ENCODE data around the gene LHFPL6.

Gene LHFPL6

GRCh38 chr13:39376076-39376475, 226.9 kb downstream of the LHFPL6 start:
- Mint-ChIP-seq H3K4me1 (no peaks in the 10 kb centered on the region), H3K27ac (ENCODE audit: low read depth) (no peak overlapping the region), H3K4me3 (no peak overlapping the region), H3K36me3 (ENCODE audit: insufficient read depth) (no peaks in the 10 kb centered on the region), H3K9me3 (no peaks in the 10 kb centered on the region), H3K27me3 (peaks cover 8% of the 10 kb centered on the region)
- DNase-seq (ENCODE audit: low spot score in 2 of 2) (no peak), ATAC-seq (replicated peaks; ENCODE audit: extremely low read depth, poor library complexity, severe bottlenecking) (no peak)

GRCh38 chr13:39375601-39376000, 227.4 kb downstream of the LHFPL6 start:
- no peak overlapping the region for H3K27ac Mint-ChIP-seq (ENCODE audit: low read depth)
- H3K4me1 Mint-ChIP-seq, result no peaks in the 10 kb centered on the region
- H3K4me3 Mint-ChIP-seq, result no peak overlapping the region
- no peaks in the 10 kb centered on the region for H3K36me3 Mint-ChIP-seq (ENCODE audit: insufficient read depth)
- no peak for ATAC-seq (replicated peaks; ENCODE audit: extremely low read depth, poor library complexity, severe bottlenecking)
- DNase-seq (ENCODE audit: low spot score in 2 of 2), result no peak
- no peaks in the 10 kb centered on the region for H3K9me3 Mint-ChIP-seq
- H3K27me3 Mint-ChIP-seq, result peaks cover 8% of the 10 kb centered on the region

- DNase-seq (ENCODE audit: low spot score in 2 of 2), result no peak
- no peak for ATAC-seq (replicated peaks; ENCODE audit: extremely low read depth, poor library complexity, severe bottlenecking)
- H3K27ac Mint-ChIP-seq (ENCODE audit: low read depth), result no peak overlapping the region
- no peaks in the 10 kb centered on the region for H3K36me3 Mint-ChIP-seq (ENCODE audit: insufficient read depth)
- H3K27me3 Mint-ChIP-seq, result peaks cover 8% of the 10 kb centered on the region
- H3K4me1 Mint-ChIP-seq, result no peaks in the 10 kb centered on the region
- H3K9me3 Mint-ChIP-seq, result no peaks in the 10 kb centered on the region
- H3K4me3 Mint-ChIP-seq, result no peak overlapping the region
These were observed 228.2 kb downstream of the LHFPL6 start for GRCh38 chr13:39374741-39375189.

GRCh38 chr13:39373145-39373544, 229.8 kb downstream of the LHFPL6 start:
- no peaks in the 10 kb centered on the region for H3K36me3 Mint-ChIP-seq (ENCODE audit: insufficient read depth)
- peaks cover 8% of the 10 kb centered on the region for H3K27me3 Mint-ChIP-seq
- H3K4me3 Mint-ChIP-seq, result no peak overlapping the region
- DNase-seq (ENCODE audit: low spot score in 2 of 2) (no peak), ATAC-seq (replicated peaks; ENCODE audit: extremely low read depth, poor library complexity, severe bottlenecking) (no peak)
- H3K9me3 Mint-ChIP-seq, result no peaks in the 10 kb centered on the region
- H3K27ac Mint-ChIP-seq (ENCODE audit: low read depth), result no peak overlapping the region
- no peaks in the 10 kb centered on the region for H3K4me1 Mint-ChIP-seq

GRCh38 chr13:39371706-39372105, 231.3 kb downstream of the LHFPL6 start:
- no peak overlapping the region for H3K4me3 Mint-ChIP-seq
- no peak overlapping the region for H3K27ac Mint-ChIP-seq (ENCODE audit: low read depth)
- no peak for ATAC-seq (replicated peaks; ENCODE audit: extremely low read depth, poor library complexity, severe bottlenecking)
- peaks cover 8% of the 10 kb centered on the region for H3K27me3 Mint-ChIP-seq
- DNase-seq (ENCODE audit: low spot score in 2 of 2), result no peak
- no peaks in the 10 kb centered on the region for H3K9me3 Mint-ChIP-seq
- H3K4me1 Mint-ChIP-seq, result no peaks in the 10 kb centered on the region
- H3K36me3 Mint-ChIP-seq (ENCODE audit: insufficient read depth), result no peaks in the 10 kb centered on the region

- Mint-ChIP-seq H3K4me3 (no peak overlapping the region), H3K36me3 (ENCODE audit: insufficient read depth) (no peaks in the 10 kb centered on the region), H3K4me1 (no peaks in the 10 kb centered on the region), H3K27ac (ENCODE audit: low read depth) (no peak overlapping the region), H3K27me3 (peaks cover 9% of the 10 kb centered on the region), H3K9me3 (no peaks in the 10 kb centered on the region)
- DNase-seq (ENCODE audit: low spot score in 2 of 2), result no peak
- no peak for ATAC-seq (replicated peaks; ENCODE audit: extremely low read depth, poor library complexity, severe bottlenecking)
These were observed 232.4 kb downstream of the LHFPL6 start for GRCh38 chr13:39370554-39370953.

- ATAC-seq (replicated peaks; ENCODE audit: extremely low read depth, poor library complexity, severe bottlenecking), result no peak
- Mint-ChIP-seq H3K27me3 (peaks cover 9% of the 10 kb centered on the region), H3K36me3 (ENCODE audit: insufficient read depth) (no peaks in the 10 kb centered on the region), H3K27ac (ENCODE audit: low read depth) (no peak overlapping the region), H3K4me3 (no peak overlapping the region), H3K9me3 (no peaks in the 10 kb centered on the region), H3K4me1 (no peaks in the 10 kb centered on the region)
- no peak for DNase-seq (ENCODE audit: low spot score in 2 of 2)
These were observed 232.9 kb downstream of the LHFPL6 start for GRCh38 chr13:39370048-39370447.

- H3K4me3 Mint-ChIP-seq, result no peak overlapping the region
- H3K4me1 Mint-ChIP-seq, result no peaks in the 10 kb centered on the region
- H3K36me3 Mint-ChIP-seq (ENCODE audit: insufficient read depth), result no peaks in the 10 kb centered on the region
- no peaks in the 10 kb centered on the region for H3K9me3 Mint-ChIP-seq
- ATAC-seq (replicated peaks; ENCODE audit: extremely low read depth, poor library complexity, severe bottlenecking), result no peak
- DNase-seq (ENCODE audit: low spot score in 2 of 2), result no peak
- peaks cover 9% of the 10 kb centered on the region for H3K27me3 Mint-ChIP-seq
- H3K27ac Mint-ChIP-seq (ENCODE audit: low read depth), result no peak overlapping the region
These were observed 233.7 kb downstream of the LHFPL6 start for GRCh38 chr13:39369161-39369890.

- DNase-seq (ENCODE audit: low spot score in 2 of 2) (no peak), ATAC-seq (replicated peaks; ENCODE audit: extremely low read depth, poor library complexity, severe bottlenecking) (no peak)
- Mint-ChIP-seq H3K4me1 (no peaks in the 10 kb centered on the region), H3K9me3 (no peaks in the 10 kb centered on the region), H3K36me3 (ENCODE audit: insufficient read depth) (no peaks in the 10 kb centered on the region), H3K27ac (ENCODE audit: low read depth) (no peak overlapping the region), H3K4me3 (no peak overlapping the region), H3K27me3 (peaks cover 9% of the 10 kb centered on the region)
These were observed 237.1 kb downstream of the LHFPL6 start for GRCh38 chr13:39365879-39366278.

GRCh38 chr13:39364947-39365468, 238.0 kb downstream of the LHFPL6 start:
- no peak overlapping the region for H3K27ac Mint-ChIP-seq (ENCODE audit: low read depth)
- H3K27me3 Mint-ChIP-seq, result peaks cover 9% of the 10 kb centered on the region
- ATAC-seq (replicated peaks; ENCODE audit: extremely low read depth, poor library complexity, severe bottlenecking), result no peak
- no peaks in the 10 kb centered on the region for H3K4me1 Mint-ChIP-seq
- H3K36me3 Mint-ChIP-seq (ENCODE audit: insufficient read depth), result no peaks in the 10 kb centered on the region
- no peaks in the 10 kb centered on the region for H3K9me3 Mint-ChIP-seq
- DNase-seq (ENCODE audit: low spot score in 2 of 2), result no peak
- H3K4me3 Mint-ChIP-seq, result no peak overlapping the region

- ATAC-seq (replicated peaks; ENCODE audit: extremely low read depth, poor library complexity, severe bottlenecking) (no peak), DNase-seq (ENCODE audit: low spot score in 2 of 2) (no peak)
- H3K27me3 Mint-ChIP-seq, result peaks cover 9% of the 10 kb centered on the region
- H3K36me3 Mint-ChIP-seq (ENCODE audit: insufficient read depth), result no peaks in the 10 kb centered on the region
- no peak overlapping the region for H3K27ac Mint-ChIP-seq (ENCODE audit: low read depth)
- H3K9me3 Mint-ChIP-seq, result no peaks in the 10 kb centered on the region
- no peak overlapping the region for H3K4me3 Mint-ChIP-seq
- no peaks in the 10 kb centered on the region for H3K4me1 Mint-ChIP-seq
These were observed 239.6 kb downstream of the LHFPL6 start for GRCh38 chr13:39363382-39363772.

GRCh38 chr13:39362652-39363381, 240.2 kb downstream of the LHFPL6 start:
- peaks cover 9% of the 10 kb centered on the region for H3K27me3 Mint-ChIP-seq
- no peaks in the 10 kb centered on the region for H3K9me3 Mint-ChIP-seq
- no peak overlapping the region for H3K4me3 Mint-ChIP-seq
- DNase-seq (ENCODE audit: low spot score in 2 of 2), result no peak
- no peak overlapping the region for H3K27ac Mint-ChIP-seq (ENCODE audit: low read depth)
- H3K36me3 Mint-ChIP-seq (ENCODE audit: insufficient read depth), result no peaks in the 10 kb centered on the region
- H3K4me1 Mint-ChIP-seq, result no peaks in the 10 kb centered on the region
- no peak for ATAC-seq (replicated peaks; ENCODE audit: extremely low read depth, poor library complexity, severe bottlenecking)

- Mint-ChIP-seq H3K27me3 (no peaks in the 10 kb centered on the region), H3K27ac (ENCODE audit: low read depth) (no peak overlapping the region), H3K4me3 (no peak overlapping the region), H3K36me3 (ENCODE audit: insufficient read depth) (no peaks in the 10 kb centered on the region), H3K9me3 (no peaks in the 10 kb centered on the region), H3K4me1 (no peaks in the 10 kb centered on the region)
- DNase-seq (ENCODE audit: low spot score in 2 of 2) (no peak), ATAC-seq (replicated peaks; ENCODE audit: extremely low read depth, poor library complexity, severe bottlenecking) (no peak)
These were observed 249.0 kb downstream of the LHFPL6 start for GRCh38 chr13:39353988-39354387.
